CD4-positive, alpha-beta T cell (primary cell): ENCODE results near the gene DDX17. TPM values are rescaled to one million over a fixed set of nuclear protein-coding genes. Genes with fewer than 3 reads are reported as not detected.
A peak's percentile ranks its signal among the peaks of the same experiment; 100 is the strongest.

Experiments
- ATAC-seq: fragments of 200-7000 bp; cut with Tn5 transposase; one replicate; pipeline ENCODE4 v1.10.0; 2022; ENCODE audit warnings: mild to moderate bottlenecking; ENCODE audit not compliant: poor library complexity
- CTCF ChIA-PET: fragments of 350-600 bp; sonication (Branson Sonifier 250); formaldehyde crosslinking; loops from one replicate; lab custom pipeline; 2021; ENCODE audit warnings: antibody characterized with exemption, inconsistent platforms; lab: Charles Lee
- POLR2A ChIA-PET: fragments of 350-600 bp; sonication (Branson Sonifier 250); formaldehyde crosslinking; loops from one replicate; lab custom pipeline; 2021; ENCODE audit warnings: antibody characterized with exemption, inconsistent platforms; lab: Charles Lee
- DNase-seq, 14 experiments: peaks; one replicate each; pipeline ENCODE4 v3.0.0-alpha.2; 2013 to 2020; ENCODE audit warnings: mixed read lengths in 2 of 14
- H3K27ac ChIP-seq, 2 donors: one replicate each; pipeline versions ENCODE4 v1.5.1 to v1.7.0; 2013; ENCODE audit warnings: low read length in 2 of 2, low read depth in 1 of 2, mild to moderate bottlenecking in 1 of 2
- H3K27me3 ChIP-seq, 2 experiments: 1 replicate in 1 of 2; 2 replicates in 1 of 2; pipeline versions ENCODE4 v1.6.1 to v1.7.0; 2013; ENCODE audit warnings: low read length in 2 of 2, control low read depth in 1 of 2, mild to moderate bottlenecking in 1 of 2, moderate library complexity in 1 of 2; ENCODE audit not compliant: insufficient read depth in 2 of 2, control insufficient read depth in 1 of 2
- H3K36me3 ChIP-seq: one replicate; pipeline ENCODE4 v1.6.1; 2013; ENCODE audit warnings: low read length, control low read depth; ENCODE audit not compliant: insufficient read depth
- H3K4me1 ChIP-seq: one replicate; pipeline ENCODE4 v1.6.1; 2013; ENCODE audit warnings: low read length, control low read depth; ENCODE audit not compliant: insufficient read depth
- H3K4me3 ChIP-seq: one replicate; pipeline ENCODE4 v1.5.1; 2013; ENCODE audit warnings: mild to moderate bottlenecking, low read length, moderate library complexity
- H3K9me3 ChIP-seq, 2 experiments: 1 replicate in 1 of 2; 2 replicates in 1 of 2; pipeline versions ENCODE4 v1.6.1 to v1.7.0; 2013; ENCODE audit warnings: low read length in 2 of 2, mild to moderate bottlenecking in 2 of 2, control low read depth in 1 of 2, moderate library complexity in 1 of 2; ENCODE audit not compliant: control insufficient read depth in 1 of 2, insufficient read depth in 1 of 2
- H3K27ac Mint-ChIP-seq: one replicate; pipeline ENCODE4 v1.8.0; 2020; ENCODE audit warnings: mixed read lengths
- H3K27me3 Mint-ChIP-seq: one replicate; pipeline ENCODE4 v1.8.0; 2021; ENCODE audit warnings: mixed read lengths
- H3K36me3 Mint-ChIP-seq: one replicate; pipeline ENCODE4 v1.8.0; 2021; ENCODE audit warnings: low read depth, mixed read lengths
- H3K4me1 Mint-ChIP-seq: one replicate; pipeline ENCODE4 v1.8.0; 2021; ENCODE audit warnings: low read depth, mixed read lengths
- H3K4me3 Mint-ChIP-seq: one replicate; pipeline ENCODE4 v1.8.0; 2020; ENCODE audit warnings: mild to moderate bottlenecking, mixed read lengths
- H3K9me3 Mint-ChIP-seq: one replicate; pipeline ENCODE4 v1.8.0; 2020; ENCODE audit warnings: mixed read lengths
- intact Hi-C, 2 experiments: fragments of 100-400 bp; cut with DNase I in 1 of 2; cut with micrococcal nuclease in 1 of 2; formaldehyde crosslinking; loops; one replicate each; pipeline versions ENCODE4 v1.15.1 to v1.9.0; 2023 to 2025; cut with DNase I, micrococcal nuclease
- total RNA-seq, 174 experiments: library from RNA in 2 of 174; stranded (reverse) in 2 of 174; gene quantifications; one replicate each; pipeline ENCODE4 v1.2.3 and lab custom pipeline; 2021 to 2026
- TF ChIP-seq, protein P1 (sequence below): fragments of 200-600 bp; IDR thresholded peaks from one replicate; pipeline ENCODE4 v1.8.0; 2022; ENCODE audit warnings: antibody characterized with exemption, mild to moderate bottlenecking

Gene DDX17
- total RNA-seq, 2 experiments from 2014 or later = 454 to 462 TPM

GRCh38 chr22:38461414-38462081 is 44.6 kb downstream of the DDX17 start:
- Histone ChIP-seq H3K27ac (no peak overlapping the region), H3K4me3 (no peak overlapping the region), H3K27me3 (peaks cover 50 to 56% of the 10 kb centered on the region in 2 experiments), H3K4me1 (peaks cover 12% of the 10 kb centered on the region), H3K36me3 (no peaks in the 10 kb centered on the region), H3K9me3 (peaks cover 0 to 18% of the 10 kb centered on the region in 2 experiments)
- intact Hi-C loops = no loop called here
- POLR2A ChIA-PET = no interaction called here
- H3K9me3 Mint-ChIP-seq = no peaks in the 10 kb centered on the region
- no peak overlapping the region for H3K27ac Mint-ChIP-seq
- TF ChIP-seq, protein P1, sequence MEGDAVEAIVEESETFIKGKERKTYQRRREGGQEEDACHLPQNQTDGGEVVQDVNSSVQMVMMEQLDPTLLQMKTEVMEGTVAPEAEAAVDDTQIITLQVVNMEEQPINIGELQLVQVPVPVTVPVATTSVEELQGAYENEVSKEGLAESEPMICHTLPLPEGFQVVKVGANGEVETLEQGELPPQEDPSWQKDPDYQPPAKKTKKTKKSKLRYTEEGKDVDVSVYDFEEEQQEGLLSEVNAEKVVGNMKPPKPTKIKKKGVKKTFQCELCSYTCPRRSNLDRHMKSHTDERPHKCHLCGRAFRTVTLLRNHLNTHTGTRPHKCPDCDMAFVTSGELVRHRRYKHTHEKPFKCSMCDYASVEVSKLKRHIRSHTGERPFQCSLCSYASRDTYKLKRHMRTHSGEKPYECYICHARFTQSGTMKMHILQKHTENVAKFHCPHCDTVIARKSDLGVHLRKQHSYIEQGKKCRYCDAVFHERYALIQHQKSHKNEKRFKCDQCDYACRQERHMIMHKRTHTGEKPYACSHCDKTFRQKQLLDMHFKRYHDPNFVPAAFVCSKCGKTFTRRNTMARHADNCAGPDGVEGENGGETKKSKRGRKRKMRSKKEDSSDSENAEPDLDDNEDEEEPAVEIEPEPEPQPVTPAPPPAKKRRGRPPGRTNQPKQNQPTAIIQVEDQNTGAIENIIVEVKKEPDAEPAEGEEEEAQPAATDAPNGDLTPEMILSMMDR = no peak
- no peaks in the 10 kb centered on the region for H3K36me3 Mint-ChIP-seq
- CTCF ChIA-PET = no interaction called here
- H3K27me3 Mint-ChIP-seq = peaks cover 83% of the 10 kb centered on the region
- peaks cover 10% of the 10 kb centered on the region for H3K4me1 Mint-ChIP-seq
- peak overlapping the region; percentile 4 for H3K4me3 Mint-ChIP-seq
- DNase-seq (peak in 12 of 14 experiments; percentile 17 to 69 (median 43)), ATAC-seq (peak; percentile 84)

GRCh38 chr22:38461057-38461413 is 45.1 kb downstream of the DDX17 start:
- Histone ChIP-seq H3K4me3 (no peak overlapping the region), H3K27ac (no peak overlapping the region), H3K27me3 (peaks cover 55 to 61% of the 10 kb centered on the region in 2 experiments), H3K9me3 (peaks cover 0 to 18% of the 10 kb centered on the region in 2 experiments), H3K36me3 (no peaks in the 10 kb centered on the region), H3K4me1 (peaks cover 13% of the 10 kb centered on the region)
- no peak for DNase-seq
- ChIA-PET CTCF (no interaction called here), POLR2A (no interaction called here)
- H3K9me3 Mint-ChIP-seq = no peaks in the 10 kb centered on the region
- ATAC-seq = peak; percentile 41
- TF ChIP-seq, protein P1 = no peak
- H3K4me3 Mint-ChIP-seq = no peak overlapping the region
- peaks cover 82% of the 10 kb centered on the region for H3K27me3 Mint-ChIP-seq
- H3K4me1 Mint-ChIP-seq = peaks cover 13% of the 10 kb centered on the region
- no peaks in the 10 kb centered on the region for H3K36me3 Mint-ChIP-seq
- intact Hi-C loops = no loop called here
- no peak overlapping the region for H3K27ac Mint-ChIP-seq

DNA sequence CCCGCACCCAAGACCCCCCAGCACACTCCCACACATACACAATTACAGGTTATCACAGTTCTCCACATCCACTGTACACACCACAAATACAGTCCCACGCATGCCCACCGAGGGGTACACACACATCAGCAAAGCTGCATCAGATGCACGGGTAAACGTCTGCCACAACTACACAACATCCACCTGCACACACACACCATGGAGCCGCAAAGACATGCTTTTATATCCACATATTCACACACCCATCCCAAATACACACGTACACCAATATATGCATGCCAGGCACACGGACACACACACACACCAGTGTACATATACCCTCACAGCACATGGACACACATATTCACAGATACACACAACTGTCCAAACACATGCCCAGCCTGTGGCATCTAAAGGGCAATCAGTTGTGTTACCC is 45.7 kb downstream of the DDX17 start:
- intact Hi-C loops = no loop called here
- peaks cover 13% of the 10 kb centered on the region for H3K4me1 Mint-ChIP-seq
- H3K9me3 Mint-ChIP-seq = no peaks in the 10 kb centered on the region
- Histone ChIP-seq H3K27ac (no peak overlapping the region), H3K9me3 (peaks cover 0 to 13% of the 10 kb centered on the region in 2 experiments), H3K4me1 (peaks cover 14% of the 10 kb centered on the region), H3K4me3 (no peak overlapping the region), H3K27me3 (peaks cover 54 to 56% of the 10 kb centered on the region in 2 experiments), H3K36me3 (no peaks in the 10 kb centered on the region)
- TF ChIP-seq, protein P1 = no peak
- H3K36me3 Mint-ChIP-seq = no peaks in the 10 kb centered on the region
- no peak for DNase-seq
- no peak for ATAC-seq
- ChIA-PET CTCF (no interaction called here), POLR2A (no interaction called here)
- H3K27ac Mint-ChIP-seq = no peak overlapping the region
- H3K27me3 Mint-ChIP-seq = peaks cover 78% of the 10 kb centered on the region
- no peak overlapping the region for H3K4me3 Mint-ChIP-seq
